Nucleus accumbens (tissue), 56 donors: ENCODE results near the gene EPB41L4A.
"Not testable (repeated sequence)": the region's sequence is repeated elsewhere in the genome, so short reads cannot be mapped to it uniquely, and the experiment has no call there.

Experiments
- DNase-seq, 56 donors: peaks; one replicate each; lab custom pipeline; 2025; lab: John Stamatoyannopoulos, UW

EPB41L4A gene

DNA sequence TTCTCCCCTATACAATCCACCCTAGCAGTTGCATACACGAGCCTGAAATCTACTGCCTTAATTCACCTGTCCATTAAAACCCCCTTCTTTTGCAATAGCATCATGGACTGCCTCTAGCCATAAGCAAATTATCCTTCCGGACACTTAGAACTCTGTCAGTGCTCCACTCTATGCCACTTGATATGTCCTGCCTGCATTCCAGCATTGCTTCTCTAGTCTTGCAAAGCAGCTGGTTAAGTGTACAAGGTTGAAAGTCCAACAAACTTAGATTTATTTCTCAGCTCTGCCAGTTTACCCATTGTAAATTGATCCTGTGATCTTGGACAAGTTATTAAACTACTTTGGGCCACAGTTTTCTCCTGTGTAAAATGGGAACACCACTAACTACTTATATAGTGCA is 197.9 kb downstream of the EPB41L4A start:
- DNase-seq = no peak

DNA sequence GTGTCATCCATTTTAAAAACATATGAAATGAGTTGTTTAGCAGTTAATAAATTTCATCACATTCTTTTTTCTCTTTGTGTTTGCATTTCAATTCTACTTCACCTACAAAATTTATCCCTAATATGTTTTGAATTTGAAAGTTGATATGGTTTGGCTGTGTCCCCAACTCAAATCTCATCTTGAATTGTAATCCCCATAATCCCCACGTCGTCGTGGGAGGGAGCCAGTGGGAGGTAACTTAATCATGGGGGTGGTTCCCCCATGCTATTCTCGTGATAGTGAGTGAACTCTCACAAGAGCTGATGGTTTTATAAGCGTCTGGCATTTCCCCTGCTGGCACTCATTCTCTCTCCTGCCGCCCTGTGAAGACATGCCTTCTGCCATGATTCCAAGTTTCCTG is 200.1 kb downstream of the EPB41L4A start:
- no peak for DNase-seq

DNA sequence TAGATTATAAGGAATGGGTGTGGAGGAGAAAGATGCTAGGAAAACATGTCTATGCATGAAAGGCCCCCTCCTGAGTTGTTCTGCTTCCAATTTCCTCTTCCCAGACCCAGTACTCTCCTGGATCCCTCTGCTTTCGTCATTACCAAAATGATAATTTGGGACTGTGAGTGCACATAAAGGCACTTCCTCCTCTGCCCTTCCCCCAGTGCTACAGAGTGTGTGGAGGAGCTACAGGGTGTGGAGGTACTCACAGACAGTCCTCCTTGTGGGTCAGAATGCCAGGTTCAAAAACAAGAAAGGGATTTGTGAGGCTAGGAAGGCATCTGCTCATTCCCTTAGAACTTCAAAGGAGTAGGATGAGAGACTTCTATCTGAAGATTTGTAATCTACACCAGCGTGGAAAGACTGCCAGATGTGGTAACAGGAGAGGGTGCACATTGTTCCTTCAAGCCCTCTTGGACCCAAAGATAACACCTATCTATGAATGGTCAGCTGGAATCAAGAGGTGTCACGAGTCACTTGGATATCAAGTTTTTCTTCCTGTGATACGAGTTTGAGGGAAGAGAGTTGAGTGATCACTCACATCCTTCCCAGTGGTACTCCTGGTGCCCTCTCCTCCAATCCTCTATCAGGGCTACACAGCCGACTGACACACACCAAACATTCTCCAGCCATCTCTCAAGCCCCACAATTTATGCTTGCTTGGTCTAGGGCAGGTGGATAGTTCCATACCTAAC is 201.1 kb downstream of the EPB41L4A start:
- DNase-seq = no peak

DNA sequence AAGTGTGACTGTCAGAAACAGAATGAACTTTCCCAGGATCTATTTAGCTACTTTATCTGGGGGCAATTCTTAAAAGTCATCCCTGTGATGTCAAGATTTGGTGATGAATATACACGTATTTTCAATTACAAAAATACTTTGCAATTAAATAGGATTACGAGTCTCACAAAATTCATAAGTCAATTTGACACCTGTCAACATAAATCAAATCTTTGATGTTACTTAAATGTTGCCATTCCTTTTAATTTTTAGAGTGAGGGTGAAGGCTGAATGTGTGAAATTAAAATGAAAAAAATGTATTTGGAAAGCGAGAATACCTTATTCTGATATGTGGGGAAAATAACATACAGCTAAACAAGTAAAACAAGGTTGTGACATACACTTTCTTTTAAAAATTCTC is 202.9 kb downstream of the EPB41L4A start:
- no peak for DNase-seq

DNA sequence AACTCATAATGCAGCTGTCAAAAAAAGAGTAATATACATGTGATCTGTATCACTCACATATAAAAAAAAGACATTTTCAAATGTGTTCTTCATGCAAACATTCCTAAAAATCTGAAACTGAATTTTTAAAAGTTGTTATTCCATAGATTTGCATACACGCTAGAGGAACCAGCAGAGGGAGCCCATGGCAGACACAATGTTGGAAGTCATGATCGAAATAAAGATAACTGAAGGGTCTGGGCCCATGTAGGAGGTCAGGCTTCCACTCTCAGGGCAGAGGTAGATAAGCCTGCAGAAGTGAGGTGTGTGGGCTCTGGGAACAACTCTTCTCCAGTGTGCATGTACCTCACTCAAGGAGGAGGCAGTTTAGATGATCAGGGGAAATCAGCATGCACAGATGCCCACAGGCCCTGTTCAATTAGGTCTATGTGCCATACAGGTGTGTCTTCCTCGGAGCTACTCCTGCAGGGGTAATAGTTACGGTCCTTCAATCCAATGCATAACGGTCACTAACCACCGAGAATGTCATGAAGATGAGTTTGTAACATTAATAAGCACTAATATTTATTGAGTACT is 208.6 kb downstream of the EPB41L4A start:
- DNase-seq = peak in 29 of 56 donors; percentile 0 to 68 (median 16)

DNA sequence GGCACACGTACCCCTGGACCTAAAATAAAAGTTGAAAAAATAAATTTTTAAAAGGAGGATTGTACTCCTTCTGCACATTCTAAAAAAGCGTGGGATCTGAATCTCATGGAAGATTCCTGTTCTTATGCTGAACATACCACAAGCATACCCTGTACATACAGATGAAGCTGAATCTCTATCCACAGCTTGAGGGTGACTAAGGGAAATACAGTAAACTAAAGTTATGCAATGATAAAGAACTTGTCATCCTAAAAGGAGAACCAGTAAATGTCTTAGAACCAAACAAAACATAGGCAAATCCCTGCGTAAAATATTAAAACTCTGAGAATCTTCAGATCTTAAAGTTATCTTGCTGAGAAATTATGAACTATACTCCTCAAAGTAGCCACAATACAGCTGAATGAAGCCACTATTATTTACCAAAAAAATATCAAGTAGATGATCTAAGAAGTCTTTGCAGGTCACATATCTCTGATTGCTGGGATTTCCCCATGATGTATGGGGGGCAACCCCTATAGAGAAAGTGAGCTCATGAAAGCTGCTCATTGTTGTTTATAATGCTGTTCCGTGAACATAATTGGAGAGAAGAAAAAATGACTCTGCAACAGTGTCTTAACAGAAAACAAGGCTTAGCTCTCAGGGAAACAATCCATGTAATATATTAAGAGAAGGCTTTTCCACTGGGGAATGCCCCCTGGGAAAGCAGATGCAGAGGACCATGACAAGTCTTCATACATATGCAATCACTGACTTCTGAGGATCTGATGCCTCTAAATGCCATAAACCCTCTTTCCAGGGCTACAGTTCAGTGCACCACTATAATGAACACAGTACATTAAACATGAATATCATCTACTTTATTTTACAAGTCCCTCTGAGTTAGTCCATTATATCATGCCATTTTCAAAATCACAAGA is 210.1 kb downstream of the EPB41L4A start:
- no peak for DNase-seq

DNA sequence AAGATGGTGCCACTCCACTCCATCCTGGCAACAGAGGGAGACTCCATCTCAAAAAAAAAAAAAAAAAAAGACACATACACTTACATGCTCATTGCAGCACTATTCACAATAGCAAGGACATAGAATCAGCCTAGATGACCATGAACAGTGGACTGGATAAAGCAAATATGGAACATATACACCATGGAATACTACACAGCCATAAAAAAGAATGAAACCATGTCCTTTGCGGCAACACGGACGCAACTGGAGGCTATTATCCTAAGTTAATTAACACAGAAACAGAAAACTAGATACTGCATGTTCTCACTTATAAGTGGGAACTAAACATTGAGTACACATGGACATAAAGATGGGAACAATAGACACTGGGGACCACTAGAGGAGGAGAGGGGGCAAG is 210.9 kb downstream of the EPB41L4A start:
- DNase-seq = not testable (repeated sequence)

DNA sequence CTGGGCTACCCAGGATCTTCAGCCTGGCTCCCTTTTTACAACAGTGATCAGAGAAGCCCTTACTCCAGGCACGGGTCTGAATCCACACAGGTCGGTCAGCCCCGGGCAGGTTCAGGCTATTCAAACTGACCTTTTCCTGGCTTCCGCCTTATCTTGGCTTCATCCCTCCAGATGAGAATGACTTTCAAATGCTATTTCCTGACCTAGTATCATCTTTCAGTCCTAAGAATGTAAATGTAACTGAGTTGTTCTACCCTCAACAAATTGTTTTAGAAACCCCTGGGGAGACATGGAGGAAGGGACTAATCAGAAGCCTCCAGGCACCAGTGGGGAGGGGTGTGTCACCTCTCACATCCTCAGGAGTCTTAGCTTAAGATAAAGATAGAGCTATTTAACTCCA is 213.2 kb downstream of the EPB41L4A start:
- DNase-seq = no peak

DNA sequence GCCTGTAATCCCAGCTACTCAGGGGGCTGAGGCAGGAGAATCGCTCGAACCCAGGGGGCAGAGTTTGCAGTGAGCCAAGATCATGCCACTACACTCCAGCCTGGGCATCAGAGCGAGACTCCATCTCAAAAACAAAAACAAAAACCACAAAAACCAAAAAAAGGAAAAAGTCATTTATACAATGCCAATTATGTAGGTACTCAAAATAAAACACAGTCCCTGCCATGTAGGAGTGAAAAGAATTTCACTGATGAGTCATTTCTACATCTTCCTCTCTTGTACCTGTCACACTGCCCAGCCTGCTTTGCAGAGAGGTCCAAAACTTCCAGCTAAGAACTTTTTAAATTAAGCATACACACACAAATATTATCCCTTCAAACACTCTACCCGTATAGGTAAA is 215.8 kb downstream of the EPB41L4A start:
- DNase-seq = no peak

DNA sequence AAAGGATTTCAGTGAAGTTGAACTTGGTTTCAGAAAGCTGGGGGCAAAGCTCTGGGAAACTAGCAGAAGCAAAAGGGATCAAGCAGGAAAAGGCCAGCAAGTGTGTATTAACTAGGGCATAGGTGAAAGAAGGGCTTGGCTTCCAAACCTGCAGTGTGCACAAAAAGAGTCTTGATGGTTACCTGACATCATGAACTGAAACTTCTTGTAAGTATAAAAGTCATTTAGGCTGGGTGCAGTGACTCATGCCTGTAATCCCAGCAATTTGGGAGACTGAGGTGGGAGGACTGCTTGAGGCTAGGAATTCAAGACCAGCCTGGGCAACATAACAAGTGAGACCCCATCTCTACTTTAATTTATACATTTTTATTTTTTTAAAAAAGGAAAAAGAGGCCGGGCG is 216.4 kb downstream of the EPB41L4A start:
- no peak for DNase-seq

DNA sequence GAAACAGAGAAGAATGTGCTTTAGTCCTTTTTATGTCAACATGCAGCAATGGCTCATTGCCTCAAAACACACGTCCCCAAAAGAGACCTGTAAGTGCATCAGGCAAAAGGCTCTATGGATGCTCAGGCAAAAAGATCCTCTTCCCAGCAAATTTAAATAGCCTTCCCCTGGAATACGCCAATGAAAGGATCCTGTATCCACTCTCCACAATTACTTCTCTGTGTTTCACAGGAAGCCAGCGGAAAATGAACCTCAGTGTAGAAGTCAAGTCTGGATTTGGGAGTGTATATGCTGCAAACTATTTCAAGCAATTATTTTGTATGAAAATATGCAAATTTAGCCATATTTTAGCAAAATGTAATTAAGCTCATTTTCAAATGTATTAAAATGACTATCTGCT is 217.9 kb downstream of the EPB41L4A start:
- DNase-seq = no peak

DNA sequence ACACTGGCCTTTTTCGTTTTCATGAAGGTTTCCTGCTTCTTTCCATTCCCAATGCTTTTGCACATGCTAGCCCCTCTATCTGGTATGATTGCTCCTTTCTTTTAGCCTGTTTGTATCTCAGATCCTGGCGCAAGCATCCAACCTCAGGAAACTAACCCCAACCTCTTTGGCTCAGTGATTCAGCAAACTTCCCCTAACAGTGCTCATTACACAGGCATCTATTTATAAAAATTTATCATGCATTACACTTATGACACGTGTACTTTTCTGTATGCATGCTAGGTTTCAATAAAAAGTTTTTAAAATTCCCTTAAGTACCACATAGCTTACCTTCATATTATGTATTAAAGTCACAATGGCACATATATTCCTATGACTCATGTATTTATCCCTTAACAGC is 218.9 kb downstream of the EPB41L4A start:
- no peak for DNase-seq

DNA sequence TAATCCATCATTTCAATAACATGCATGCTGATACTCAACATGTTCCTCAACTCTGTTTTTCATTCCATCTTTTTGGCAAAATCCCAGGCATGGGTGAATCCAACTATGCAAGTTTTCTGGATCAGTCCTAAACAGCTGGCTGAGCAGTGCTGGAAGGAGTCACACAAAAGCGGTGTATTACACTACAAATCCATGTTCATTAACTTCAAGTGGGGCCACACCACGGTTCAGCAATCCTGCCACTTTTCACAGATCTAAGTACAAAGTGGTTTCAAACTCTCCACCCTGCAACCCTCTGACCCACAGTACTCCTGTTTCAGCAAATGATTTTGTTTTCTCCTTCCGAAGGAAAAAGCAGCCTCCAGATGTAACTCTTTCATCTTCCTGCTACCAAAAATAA is 222.5 kb downstream of the EPB41L4A start:
- DNase-seq = no peak

DNA sequence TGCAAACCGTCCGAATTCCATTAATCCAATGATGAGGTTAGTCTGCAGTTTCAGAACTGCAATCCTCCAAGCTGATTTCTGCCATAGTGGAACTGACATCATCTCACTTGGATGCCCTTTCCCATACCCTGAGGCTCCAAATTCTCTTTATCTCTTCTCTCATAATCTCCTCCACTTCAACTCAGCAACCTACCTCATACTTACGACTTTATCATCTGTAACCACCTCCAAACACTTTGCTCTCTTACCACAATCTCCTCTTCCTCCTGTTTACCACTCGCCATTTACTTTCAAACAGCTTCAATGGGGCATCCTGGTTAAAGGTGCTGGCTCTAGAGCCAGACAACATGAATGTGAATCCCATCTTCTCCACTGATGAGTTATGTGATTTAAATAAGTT is 223.2 kb downstream of the EPB41L4A start:
- no peak for DNase-seq

DNA sequence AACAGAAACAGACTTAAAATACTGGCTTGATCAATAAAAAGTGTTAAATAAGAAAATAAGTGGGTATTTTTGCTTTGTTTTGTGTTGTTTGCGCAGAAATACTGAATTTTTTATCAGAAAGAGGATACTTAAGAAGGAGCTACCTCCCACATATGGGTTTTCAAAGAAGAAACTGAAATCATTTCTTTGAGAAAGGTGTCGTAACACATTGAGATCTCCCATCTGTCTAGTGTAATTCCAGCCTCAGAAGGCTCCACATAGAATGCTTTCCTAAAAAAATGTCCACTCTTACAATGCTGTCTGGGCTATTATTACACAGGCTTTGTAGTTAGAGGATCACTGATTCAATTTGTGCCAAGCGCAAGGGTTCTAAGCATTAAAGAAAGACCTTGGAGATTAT is 226.2 kb downstream of the EPB41L4A start:
- DNase-seq = no peak

DNA sequence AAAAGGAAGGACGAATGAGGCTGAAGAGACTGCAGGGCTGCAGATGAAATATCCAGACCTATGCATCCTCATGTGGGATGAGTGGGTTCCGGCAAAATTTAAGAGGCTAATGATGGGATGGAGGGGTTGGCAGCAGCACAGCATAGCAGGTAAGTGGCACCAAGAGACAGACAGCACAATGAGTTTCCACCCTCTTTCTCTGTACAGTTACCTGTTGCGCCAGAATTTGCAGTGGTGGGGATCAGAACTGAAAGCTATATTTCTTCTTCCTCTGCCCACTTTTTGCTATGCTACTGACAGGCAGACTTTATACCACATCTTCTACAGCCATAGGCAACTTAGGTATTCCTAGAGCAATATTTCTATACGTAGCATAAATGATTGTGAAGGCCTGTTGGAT is 227.0 kb downstream of the EPB41L4A start:
- no peak for DNase-seq

DNA sequence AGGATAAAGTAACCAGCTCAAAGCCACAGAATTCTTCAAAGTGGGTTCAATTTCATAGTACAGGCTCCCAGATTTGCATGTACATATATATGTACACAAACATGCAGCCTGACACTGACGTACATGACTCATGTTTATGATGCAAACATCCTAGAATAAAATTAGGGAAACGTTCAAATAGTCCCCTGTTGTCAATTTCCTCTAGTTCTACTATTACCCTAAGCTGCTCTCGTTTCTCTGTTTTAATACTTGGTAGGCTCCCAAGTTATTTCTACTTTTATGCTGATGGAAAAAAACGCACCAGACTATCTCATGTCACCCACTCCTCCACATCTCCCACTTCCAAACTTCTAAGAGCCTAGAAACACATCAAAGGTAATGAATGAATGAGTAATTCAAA is 229.7 kb downstream of the EPB41L4A start:
- DNase-seq = no peak

DNA sequence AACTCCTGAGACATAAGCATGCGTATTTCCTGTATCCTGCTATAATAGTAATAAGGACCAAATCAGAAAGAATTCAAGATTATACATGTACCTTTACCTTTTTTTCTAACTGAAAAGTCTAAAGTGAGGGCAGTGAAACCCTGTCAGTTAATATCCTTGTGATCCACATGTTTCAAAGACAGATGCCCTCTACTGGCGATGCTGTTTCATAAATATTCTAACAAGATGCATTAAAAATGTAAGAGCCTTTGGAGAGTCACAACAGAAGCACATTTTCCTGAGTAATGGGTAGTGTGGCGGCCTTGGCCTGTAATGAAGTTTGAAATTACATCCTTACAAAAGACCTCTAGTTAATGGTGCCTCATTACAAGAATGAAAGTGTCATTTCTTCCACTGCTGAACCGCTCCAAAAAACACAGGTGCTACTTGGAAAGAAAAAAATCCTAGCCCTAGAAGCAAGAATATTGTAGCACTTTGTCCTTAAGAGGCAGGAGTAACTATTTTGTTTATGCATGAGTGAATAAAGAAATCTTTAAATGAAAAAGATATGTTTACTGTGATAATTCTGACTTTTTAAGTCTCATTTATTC is 232.6 kb downstream of the EPB41L4A start:
- no peak for DNase-seq

DNA sequence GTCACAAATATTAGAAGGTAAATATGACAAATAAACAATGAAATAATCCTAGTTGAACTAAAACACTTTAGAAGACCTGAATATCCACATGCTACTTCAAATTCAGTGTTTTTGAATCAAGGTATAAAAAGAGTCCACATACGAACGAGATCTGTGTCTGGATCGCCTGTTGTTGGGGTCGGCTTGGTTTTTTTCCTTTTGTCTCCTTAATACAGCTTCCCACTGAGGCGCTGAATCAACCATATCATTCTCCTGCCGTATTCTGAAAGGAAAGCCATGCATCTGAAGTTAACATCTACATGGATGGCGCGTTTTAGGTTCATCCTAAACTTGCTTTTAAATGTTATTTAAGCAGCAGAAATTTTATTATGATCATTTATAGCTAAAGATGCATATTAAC is 235.2 kb downstream of the EPB41L4A start:
- DNase-seq = no peak

DNA sequence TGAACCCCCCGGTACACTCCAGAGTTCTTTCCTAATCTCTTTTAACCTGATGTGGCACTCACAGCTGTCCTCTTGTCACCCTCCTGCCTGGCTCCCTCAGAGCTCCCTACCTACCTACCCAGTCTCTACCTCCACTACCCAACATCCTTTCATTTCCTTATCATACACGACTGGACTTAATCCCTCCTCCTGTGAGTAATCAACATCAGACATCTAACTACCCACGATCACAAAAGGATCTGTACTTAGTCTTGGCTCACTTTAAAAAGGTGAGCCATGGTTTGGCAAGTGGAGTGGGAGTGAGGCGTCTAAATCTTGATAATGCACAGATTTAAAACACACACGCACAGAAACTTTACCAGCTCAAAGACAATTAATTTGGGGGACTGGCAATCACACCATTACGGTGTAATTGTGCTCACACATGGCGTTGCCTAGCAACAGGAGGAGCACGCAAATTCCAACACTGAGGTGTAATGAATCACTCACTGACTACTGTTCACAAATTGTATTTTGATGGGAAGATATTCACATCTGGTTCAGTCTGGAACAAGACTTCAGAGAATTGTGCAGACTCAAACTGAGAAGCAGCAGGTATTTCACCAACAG is 235.9 kb downstream of the EPB41L4A start:
- peak in 22 of 56 donors; percentile 3 to 71 (median 31) for DNase-seq

DNA sequence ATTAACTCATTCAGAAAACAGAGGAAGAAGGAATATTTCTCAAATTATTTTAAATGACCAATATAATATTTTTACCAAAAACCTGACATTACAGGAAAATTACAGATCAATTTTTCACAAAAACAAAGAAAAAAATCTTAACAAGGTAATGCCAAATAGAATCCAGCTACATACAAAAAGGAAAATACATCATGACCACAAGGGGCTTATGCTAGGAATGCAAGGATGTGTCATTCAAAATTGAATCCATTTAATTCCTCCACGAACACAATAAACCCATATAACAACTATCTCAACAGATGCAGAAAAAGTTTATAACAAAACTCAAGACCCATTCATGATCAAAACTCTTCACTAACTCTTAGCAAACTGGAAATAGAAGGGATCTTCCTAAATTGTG is 239.8 kb downstream of the EPB41L4A start:
- no peak for DNase-seq
